ENCODE results near the gene KDM5C. TPM values are rescaled to one million over a fixed set of nuclear protein-coding genes. Genes with fewer than 3 reads are reported as not detected.

KDM5C gene
- total and polyA plus RNA-seq, 9 of the 15 experiments (the other 6 are each of a cell fraction or from before 2014, with no cell fraction given) = 0.62 to 136 (median 52.4) TPM

- TF ChIP-seq, protein P1, sequence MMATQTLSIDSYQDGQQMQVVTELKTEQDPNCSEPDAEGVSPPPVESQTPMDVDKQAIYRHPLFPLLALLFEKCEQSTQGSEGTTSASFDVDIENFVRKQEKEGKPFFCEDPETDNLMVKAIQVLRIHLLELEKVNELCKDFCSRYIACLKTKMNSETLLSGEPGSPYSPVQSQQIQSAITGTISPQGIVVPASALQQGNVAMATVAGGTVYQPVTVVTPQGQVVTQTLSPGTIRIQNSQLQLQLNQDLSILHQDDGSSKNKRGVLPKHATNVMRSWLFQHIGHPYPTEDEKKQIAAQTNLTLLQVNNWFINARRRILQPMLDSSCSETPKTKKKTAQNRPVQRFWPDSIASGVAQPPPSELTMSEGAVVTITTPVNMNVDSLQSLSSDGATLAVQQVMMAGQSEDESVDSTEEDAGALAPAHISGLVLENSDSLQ (IDR thresholded peaks at IDR 0.05) = no peak
- TF ChIP-seq DLX4 (CRISPR knock-in tag; IDR thresholded peaks at IDR 0.05) (no peak), SLC30A9 (CRISPR knock-in tag; IDR thresholded peaks at IDR 0.05) (no peak), PML (IDR thresholded peaks at IDR 0.05; ENCODE audit: low read length) (peak; percentile 77), NFIC (IDR thresholded peaks at IDR 0.05) (peak; percentile 88), POLR2H (tag; IDR thresholded peaks at IDR 0.05; ENCODE audit: low read depth) (no peak), ZNF232 (CRISPR knock-in tag; IDR thresholded peaks at IDR 0.05) (no peak), RBM34 (IDR thresholded peaks at IDR 0.05; ENCODE audit: borderline replicate concordance, insufficient read depth, low read length) (no peak), RBM17 (IDR thresholded peaks at IDR 0.05; ENCODE audit: borderline replicate concordance, low read depth, low read length) (no peak), KDM2B (CRISPR knock-in tag; IDR thresholded peaks at IDR 0.05) (no peak), PHB (CRISPR knock-in tag; IDR thresholded peaks at IDR 0.05) (no peak), ZNF263 (CRISPR knock-in tag; IDR thresholded peaks at IDR 0.05; ENCODE audit: borderline replicate concordance) (peak; percentile 60; the same call in 1 of the 2 replicates), SREBF2 (CRISPR knock-in tag; IDR thresholded peaks at IDR 0.05) (no peak), ZEB2 (IDR thresholded peaks at IDR 0.05) (peak; percentile 65; the same call in 1 of the 2 replicates), MBD2 (IDR thresholded peaks at IDR 0.05; ENCODE audit: borderline replicate concordance, low read depth) (peak; percentile 61; the same call in 1 of the 2 replicates), BRF1 (IDR thresholded peaks at IDR 0.05; ENCODE audit: borderline replicate concordance, extremely low read depth, insufficient read length) (no peak), CHAMP1 (IDR thresholded peaks at IDR 0.05) (no peak; the same call in 1 of the 2 replicates), PRPF4 (IDR thresholded peaks at IDR 0.05; ENCODE audit: insufficient read depth, low read depth, low read length, poor library complexity, severe bottlenecking) (no peak)
- TF ChIP-seq, protein P2, sequence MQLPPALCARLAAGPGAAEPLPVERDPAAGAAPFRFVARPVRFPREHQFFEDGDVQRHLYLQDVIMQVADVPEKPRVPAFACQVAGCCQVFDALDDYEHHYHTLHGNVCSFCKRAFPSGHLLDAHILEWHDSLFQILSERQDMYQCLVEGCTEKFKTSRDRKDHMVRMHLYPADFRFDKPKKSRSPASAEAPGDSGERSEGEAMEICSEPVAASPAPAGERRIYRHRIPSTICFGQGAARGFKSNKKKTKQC (CRISPR knock-in tag; IDR thresholded peaks at IDR 0.05) = no peak
- TF ChIP-seq, protein P3, sequence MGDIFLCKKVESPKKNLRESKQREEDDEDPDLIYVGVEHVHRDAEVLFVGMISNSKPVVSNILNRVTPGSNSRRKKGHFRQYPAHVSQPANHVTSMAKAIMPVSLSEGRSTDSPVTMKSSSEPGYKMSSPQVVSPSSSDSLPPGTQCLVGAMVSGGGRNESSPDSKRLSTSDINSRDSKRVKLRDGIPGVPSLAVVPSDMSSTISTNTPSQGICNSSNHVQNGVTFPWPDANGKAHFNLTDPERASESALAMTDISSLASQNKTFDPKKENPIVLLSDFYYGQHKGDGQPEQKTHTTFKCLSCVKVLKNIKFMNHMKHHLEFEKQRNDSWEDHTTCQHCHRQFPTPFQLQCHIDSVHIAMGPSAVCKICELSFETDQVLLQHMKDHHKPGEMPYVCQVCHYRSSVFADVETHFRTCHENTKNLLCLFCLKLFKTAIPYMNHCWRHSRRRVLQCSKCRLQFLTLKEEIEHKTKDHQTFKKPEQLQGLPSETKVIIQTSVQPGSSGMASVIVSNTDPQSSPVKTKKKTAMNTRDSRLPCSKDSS (IDR thresholded peaks at IDR 0.05; ENCODE audit: low read depth, partially characterized antibody) = no peak
- TF ChIP-seq, protein P4, sequence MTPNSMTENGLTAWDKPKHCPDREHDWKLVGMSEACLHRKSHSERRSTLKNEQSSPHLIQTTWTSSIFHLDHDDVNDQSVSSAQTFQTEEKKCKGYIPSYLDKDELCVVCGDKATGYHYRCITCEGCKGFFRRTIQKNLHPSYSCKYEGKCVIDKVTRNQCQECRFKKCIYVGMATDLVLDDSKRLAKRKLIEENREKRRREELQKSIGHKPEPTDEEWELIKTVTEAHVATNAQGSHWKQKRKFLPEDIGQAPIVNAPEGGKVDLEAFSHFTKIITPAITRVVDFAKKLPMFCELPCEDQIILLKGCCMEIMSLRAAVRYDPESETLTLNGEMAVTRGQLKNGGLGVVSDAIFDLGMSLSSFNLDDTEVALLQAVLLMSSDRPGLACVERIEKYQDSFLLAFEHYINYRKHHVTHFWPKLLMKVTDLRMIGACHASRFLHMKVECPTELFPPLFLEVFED (CRISPR knock-in tag; conservative IDR thresholded peaks at IDR 0.05) = no peak
Measured at GRCh38 chrX:53255738-53256191, 30.8 kb upstream of the KDM5C start (continued).
